ENCODE data around the gene JAG1. TPM values are rescaled to one million over a fixed set of nuclear protein-coding genes. Genes with fewer than 3 reads are reported as not detected.

The JAG1 gene
- total and polyA plus RNA-seq, 2 experiments from 2014 or later: 1.2 to 8.4 TPM

GRCh38 chr20:10714236-10714975 lies 40.6 kb upstream of the JAG1 start:
- H3K4me2 ChIP-seq (ENCODE audit: unreplicated experiment): no peak overlapping the region
- H3K4me3 ChIP-seq: no peak overlapping the region
- H3K4me1 ChIP-seq (ENCODE audit: insufficient read depth): peaks cover 17% of the 10 kb centered on the region
- H3K9ac ChIP-seq: no peak overlapping the region
- H3K36me3 ChIP-seq (ENCODE audit: low read depth): no peaks in the 10 kb centered on the region
- no peaks in the 10 kb centered on the region; the same call in 1 of the 2 replicates for H3F3A ChIP-seq (ENCODE audit: insufficient read depth)
- no peak overlapping the region for H2AFZ ChIP-seq
- H3K27me3 ChIP-seq (replicated peaks; ENCODE audit: insufficient read depth): no peaks in the 10 kb centered on the region
- DNase-seq: no peak
- TF ChIP-seq EZH2phosphoT487 (IDR thresholded peaks at IDR 0.05; ENCODE audit: insufficient read depth, low read depth) (no peak), EZH2 (IDR thresholded peaks at IDR 0.05; ENCODE audit: insufficient read depth, poor library complexity, severe bottlenecking) (no peak)
- no peaks in the 10 kb centered on the region for H3K9me2 ChIP-seq (ENCODE audit: insufficient read depth)
- no peaks in the 10 kb centered on the region for H3K79me2 ChIP-seq (ENCODE audit: insufficient read depth)
- no peak overlapping the region for H3K27ac ChIP-seq
- H4K20me1 ChIP-seq (ENCODE audit: insufficient read depth): no peaks in the 10 kb centered on the region
- in situ Hi-C loops (cut with MboI): no loop called here
- no peaks in the 10 kb centered on the region for H3K9me3 ChIP-seq (ENCODE audit: low read depth)

DNA sequence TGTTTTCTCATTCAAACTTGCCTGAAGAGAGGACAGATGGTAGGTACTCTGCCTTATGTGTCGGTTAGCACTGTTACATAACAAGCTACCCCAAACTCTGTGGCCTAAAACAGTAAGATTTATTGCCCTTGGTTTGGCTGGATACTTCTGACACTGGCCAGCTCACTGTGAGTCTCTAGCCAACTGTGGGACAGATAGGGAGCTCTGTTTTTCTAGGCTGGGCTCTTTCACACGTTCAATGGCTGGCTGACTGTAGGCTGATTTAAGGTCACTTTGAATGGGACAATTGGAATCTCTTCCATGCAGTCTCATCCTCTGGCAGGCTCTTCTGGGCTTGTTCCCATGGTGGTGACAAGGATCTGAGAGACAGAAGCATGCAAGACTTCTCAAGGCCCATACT lies 39.4 kb upstream of the JAG1 start:
- in situ Hi-C loops (cut with MboI): no loop called here
- Histone ChIP-seq H3F3A (ENCODE audit: insufficient read depth) (peaks cover 8% of the 10 kb centered on the region), H4K20me1 (ENCODE audit: insufficient read depth) (no peaks in the 10 kb centered on the region), H3K36me3 (ENCODE audit: low read depth) (no peaks in the 10 kb centered on the region), H3K4me3 (no peak overlapping the region), H3K27me3 (replicated peaks; ENCODE audit: insufficient read depth) (no peaks in the 10 kb centered on the region), H3K79me2 (ENCODE audit: insufficient read depth) (no peaks in the 10 kb centered on the region), H3K9me2 (ENCODE audit: insufficient read depth) (no peaks in the 10 kb centered on the region), H3K27ac (no peak overlapping the region), H3K9ac (no peak overlapping the region), H3K4me1 (ENCODE audit: insufficient read depth) (peaks cover 29% of the 10 kb centered on the region), H3K9me3 (ENCODE audit: low read depth) (no peaks in the 10 kb centered on the region), H3K4me2 (ENCODE audit: unreplicated experiment) (no peak overlapping the region), H2AFZ (no peak overlapping the region)
- TF ChIP-seq EZH2phosphoT487 (IDR thresholded peaks at IDR 0.05; ENCODE audit: insufficient read depth, low read depth) (no peak), EZH2 (IDR thresholded peaks at IDR 0.05; ENCODE audit: insufficient read depth, poor library complexity, severe bottlenecking) (no peak)
- DNase-seq: no peak
- WGBS, 2 experiments (ENCODE audit: low coverage in 1 of 2, low lambda C conversion rate in 2 of 2, missing lambda C conversion rate in 2 of 2): 9 to 10% methylated on average over 2 of the region's 2 CpGs

DNA sequence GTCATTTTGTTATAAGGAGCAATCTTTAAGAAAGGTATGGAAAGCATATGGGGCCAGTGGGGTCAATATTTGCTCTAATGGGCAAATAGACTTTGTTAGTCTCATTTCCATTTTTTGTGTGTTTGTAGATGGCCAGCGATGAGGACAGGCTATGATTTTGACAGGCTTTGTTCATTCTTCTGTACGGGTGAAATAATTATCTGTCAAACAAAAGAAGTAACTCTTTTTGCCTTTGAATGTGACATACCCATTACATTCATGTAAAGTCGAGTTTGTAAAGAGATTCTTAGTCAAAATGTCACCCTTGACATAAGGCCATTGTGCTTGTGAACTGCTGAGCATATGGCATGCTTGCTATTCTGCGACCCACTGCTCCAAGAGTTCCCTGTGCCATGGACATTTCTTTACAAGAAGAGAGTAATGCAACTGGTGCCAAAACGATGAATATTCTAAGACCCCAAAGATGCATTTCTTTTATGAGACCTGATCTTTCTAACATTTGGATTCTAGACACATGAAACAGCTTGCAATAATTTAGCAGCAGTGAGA lies 38.2 kb upstream of the JAG1 start:
- no peaks in the 10 kb centered on the region for H3K9me3 ChIP-seq (ENCODE audit: low read depth)
- H3F3A ChIP-seq (ENCODE audit: insufficient read depth): peaks cover 10% of the 10 kb centered on the region
- WGBS, 2 experiments (ENCODE audit: low coverage in 1 of 2, low lambda C conversion rate in 2 of 2, missing lambda C conversion rate in 2 of 2): 58% methylated on average over 5 of the region's 5 CpGs
- H4K20me1 ChIP-seq (ENCODE audit: insufficient read depth): no peaks in the 10 kb centered on the region
- in situ Hi-C loops (cut with MboI): no loop called here
- no peaks in the 10 kb centered on the region for H3K27me3 ChIP-seq (replicated peaks; ENCODE audit: insufficient read depth)
- H3K36me3 ChIP-seq (ENCODE audit: low read depth): no peaks in the 10 kb centered on the region
- no peak overlapping the region for H2AFZ ChIP-seq
- no peak for DNase-seq
- no peak overlapping the region for H3K4me3 ChIP-seq
- H3K4me1 ChIP-seq (ENCODE audit: insufficient read depth): peaks cover 29% of the 10 kb centered on the region
- no peaks in the 10 kb centered on the region for H3K79me2 ChIP-seq (ENCODE audit: insufficient read depth)
- H3K9me2 ChIP-seq (ENCODE audit: insufficient read depth): no peaks in the 10 kb centered on the region
- H3K4me2 ChIP-seq (ENCODE audit: unreplicated experiment): no peak overlapping the region
- no peak overlapping the region for H3K9ac ChIP-seq
- no peak overlapping the region for H3K27ac ChIP-seq
- TF ChIP-seq EZH2 (IDR thresholded peaks at IDR 0.05; ENCODE audit: insufficient read depth, poor library complexity, severe bottlenecking) (no peak), EZH2phosphoT487 (IDR thresholded peaks at IDR 0.05; ENCODE audit: insufficient read depth, low read depth) (no peak)

DNA sequence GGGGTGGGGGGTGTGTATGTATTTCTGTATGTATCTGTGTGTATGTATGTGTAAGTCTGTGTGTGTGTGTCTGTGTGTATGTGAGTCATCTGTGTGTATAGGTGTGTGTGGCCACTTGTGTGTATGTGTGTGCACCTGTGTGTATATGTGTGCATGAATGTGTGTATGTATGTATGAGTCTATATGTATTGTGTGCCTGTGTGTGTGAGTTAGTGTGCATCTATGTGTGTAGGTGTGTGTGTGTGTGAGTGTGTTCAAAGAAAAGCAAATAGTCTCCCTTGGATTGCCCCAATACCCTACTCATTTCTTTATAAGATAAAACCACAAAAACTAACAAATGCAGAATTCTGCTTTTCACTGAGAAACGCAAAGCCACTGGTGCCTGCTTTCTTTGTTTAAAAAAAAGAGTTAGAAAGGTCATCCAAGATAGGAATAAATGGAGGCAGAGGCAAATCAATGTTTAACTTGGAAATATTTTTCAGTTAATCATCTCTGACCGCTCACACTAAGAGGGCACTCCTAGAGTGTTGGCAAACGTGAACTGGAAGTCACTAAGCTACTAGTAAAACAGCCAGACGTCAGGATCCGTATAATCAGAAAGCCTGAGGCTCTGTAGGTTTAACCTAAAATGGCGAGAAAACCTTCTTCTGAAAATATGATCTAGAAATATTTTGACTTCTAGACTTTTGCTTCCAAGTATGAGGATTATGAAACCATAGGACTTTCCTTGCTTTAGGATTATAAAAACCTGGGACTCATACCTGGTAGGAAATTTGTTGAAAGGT lies 37.4 kb upstream of the JAG1 start:
- H3K27ac ChIP-seq: no peak overlapping the region
- 83 to 89% methylated on average over 6 of the region's 6 CpGs for WGBS, 2 experiments (ENCODE audit: low coverage in 1 of 2, low lambda C conversion rate in 2 of 2, missing lambda C conversion rate in 2 of 2)
- H3K4me1 ChIP-seq (ENCODE audit: insufficient read depth): peaks cover 23% of the 10 kb centered on the region
- H3K9ac ChIP-seq: no peak overlapping the region
- no peak overlapping the region for H3K4me2 ChIP-seq (ENCODE audit: unreplicated experiment)
- H3K4me3 ChIP-seq: no peak overlapping the region
- H3K9me3 ChIP-seq (ENCODE audit: low read depth): no peaks in the 10 kb centered on the region
- no peaks in the 10 kb centered on the region for H4K20me1 ChIP-seq (ENCODE audit: insufficient read depth)
- no peaks in the 10 kb centered on the region for H3K36me3 ChIP-seq (ENCODE audit: low read depth)
- H3F3A ChIP-seq (ENCODE audit: insufficient read depth): peaks cover 10% of the 10 kb centered on the region
- in situ Hi-C loops (cut with MboI): no loop called here
- no peak for DNase-seq
- no peaks in the 10 kb centered on the region for H3K27me3 ChIP-seq (replicated peaks; ENCODE audit: insufficient read depth)
- no peak for TF ChIP-seq EZH2 (IDR thresholded peaks at IDR 0.05; ENCODE audit: insufficient read depth, poor library complexity, severe bottlenecking)
- no peak for TF ChIP-seq EZH2phosphoT487 (IDR thresholded peaks at IDR 0.05; ENCODE audit: insufficient read depth, low read depth)
- no peak overlapping the region for H2AFZ ChIP-seq
- H3K79me2 ChIP-seq (ENCODE audit: insufficient read depth): no peaks in the 10 kb centered on the region
- H3K9me2 ChIP-seq (ENCODE audit: insufficient read depth): no peaks in the 10 kb centered on the region

Measured in GM23248 (cell line).